PC-3 (cell line): Measurements from ENCODE around the gene WHRN. TPM values are rescaled to one million over a fixed set of nuclear protein-coding genes. Genes with fewer than 3 reads are reported as not detected.

ENCODE experiments used
- ATAC-seq: fragments of 200-7000 bp; cut with Tn5 transposase; 2 replicates; pipeline ENCODE4 v1.9.1; 2020; ENCODE audit warnings: mild to moderate bottlenecking, moderate library complexity
- BruUV-seq: library from RNA; stranded (reverse); fragments of 400-500 nt; replicated peaks from 2 replicates; lab custom pipeline; 2021; lab: Mats Ljungman, UMichigan
- CTCF ChIA-PET: fragments of 300-600 bp; sonication (Branson Sonifier 250); formaldehyde crosslinking; loops from one replicate; lab custom pipeline; 2022; ENCODE audit warnings: antibody characterized with exemption; lab: Charles Lee
- POLR2A ChIA-PET: fragments of 300-600 bp; sonication (Branson Sonifier 250); formaldehyde crosslinking; loops from one replicate; lab custom pipeline; 2022; ENCODE audit warnings: antibody characterized with exemption; ENCODE audit not compliant: unreplicated experiment; lab: Charles Lee
- DNase-seq: peaks from one replicate; pipeline ENCODE4 v3.0.0-alpha.2; 2015
- H2AFZ ChIP-seq: fragments of 300-600 bp; sonication (generic); 2 replicates; pipeline ENCODE4 v1.6.0; 2016; ENCODE audit warnings: antibody characterized with exemption, low read length
- H3F3A ChIP-seq: fragments of 300-600 bp; sonication (generic); one replicate; pipeline ENCODE4 v1.6.0; 2017; ENCODE audit warnings: antibody characterized with exemption, low read length, control low read depth, mild to moderate bottlenecking; ENCODE audit not compliant: unreplicated experiment
- H3K27ac ChIP-seq: fragments of 300-600 bp; sonication (generic); 2 replicates; pipeline ENCODE4 v1.5.1; 2016; ENCODE audit warnings: mild to moderate bottlenecking, low read length
- H3K27me3 ChIP-seq: fragments of 300-600 bp; sonication (generic); 2 replicates; pipeline ENCODE4 v1.6.1; 2016; ENCODE audit warnings: low read length, mixed read lengths
- H3K36me3 ChIP-seq: fragments of 300-600 bp; sonication (generic); 2 replicates; pipeline ENCODE4 v1.6.1; 2016; ENCODE audit warnings: low read depth, mixed run types, low read length, mixed read lengths
- H3K4me1 ChIP-seq: fragments of 300-600 bp; sonication (generic); 2 replicates; pipeline ENCODE4 v1.5.1; 2016; ENCODE audit warnings: low read length; ENCODE audit not compliant: insufficient read depth
- H3K4me2 ChIP-seq: fragments of 300-600 bp; sonication (generic); 2 replicates; pipeline ENCODE4 v1.6.0; 2016; ENCODE audit warnings: low read length
- H3K4me3 ChIP-seq: fragments of 300-600 bp; sonication (generic); 2 replicates; pipeline ENCODE4 v1.5.1; 2016; ENCODE audit warnings: mild to moderate bottlenecking, low read length, mixed read lengths
- H3K79me2 ChIP-seq: fragments of 300-600 bp; sonication (generic); 2 replicates; pipeline ENCODE4 v1.6.1; 2017; ENCODE audit warnings: low read length, mixed read lengths
- H3K9ac ChIP-seq: fragments of 300-600 bp; sonication (generic); 2 replicates; pipeline ENCODE4 v1.6.0; 2016; ENCODE audit warnings: mild to moderate bottlenecking, low read length
- H3K9me2 ChIP-seq: fragments of 300-600 bp; sonication (generic); replicated peaks from 2 replicates; pipeline ENCODE4 v1.6.1; 2016; ENCODE audit warnings: mixed run types, low read length, mixed read lengths
- H3K9me3 ChIP-seq: fragments of 300-600 bp; sonication (generic); 2 replicates; pipeline ENCODE4 v1.6.1; 2016; ENCODE audit warnings: low read length, mixed read lengths
- H4K20me1 ChIP-seq: fragments of 300-600 bp; sonication (generic); 2 replicates; pipeline ENCODE4 v1.6.1; 2016; ENCODE audit warnings: low read length, mixed read lengths
- EZH2 ChIP-seq: fragments of 300-600 bp; sonication (generic); IDR thresholded peaks from one replicate; pipeline ENCODE4 v1.6.1; 2017; ENCODE audit warnings: antibody characterized with exemption, mild to moderate bottlenecking, low read length; ENCODE audit not compliant: unreplicated experiment
- EZH2phosphoT487 ChIP-seq: fragments of 300-600 bp; sonication (generic); IDR thresholded peaks from 2 replicates; pipeline ENCODE4 v1.6.1; 2018; ENCODE audit warnings: mild to moderate bottlenecking, antibody characterized with exemption, low read length, borderline replicate concordance
- intact Hi-C: fragments of 100-400 bp; cut with micrococcal nuclease; formaldehyde crosslinking; loops from 2 replicates; pipeline ENCODE4 v1.9.0; 2023
- total RNA-seq: library from RNA; depleted of rRNA; stranded (reverse); fragments of >200 nt; gene quantifications from 2 replicates; pipeline ENCODE4 v1.2.3, GENCODE V29; 2014
- TF ChIP-seq, protein P1 (sequence below): fragments of 300-600 bp; sonication (generic); conservative IDR thresholded peaks from 2 replicates; pipeline ENCODE4 v1.5.1; 2017; ENCODE audit warnings: antibody characterized with exemption, low read depth, mild to moderate bottlenecking, low read length

Gene WHRN
- total RNA-seq, 1 experiment from 2014 or later: 10.5 TPM

DNA sequence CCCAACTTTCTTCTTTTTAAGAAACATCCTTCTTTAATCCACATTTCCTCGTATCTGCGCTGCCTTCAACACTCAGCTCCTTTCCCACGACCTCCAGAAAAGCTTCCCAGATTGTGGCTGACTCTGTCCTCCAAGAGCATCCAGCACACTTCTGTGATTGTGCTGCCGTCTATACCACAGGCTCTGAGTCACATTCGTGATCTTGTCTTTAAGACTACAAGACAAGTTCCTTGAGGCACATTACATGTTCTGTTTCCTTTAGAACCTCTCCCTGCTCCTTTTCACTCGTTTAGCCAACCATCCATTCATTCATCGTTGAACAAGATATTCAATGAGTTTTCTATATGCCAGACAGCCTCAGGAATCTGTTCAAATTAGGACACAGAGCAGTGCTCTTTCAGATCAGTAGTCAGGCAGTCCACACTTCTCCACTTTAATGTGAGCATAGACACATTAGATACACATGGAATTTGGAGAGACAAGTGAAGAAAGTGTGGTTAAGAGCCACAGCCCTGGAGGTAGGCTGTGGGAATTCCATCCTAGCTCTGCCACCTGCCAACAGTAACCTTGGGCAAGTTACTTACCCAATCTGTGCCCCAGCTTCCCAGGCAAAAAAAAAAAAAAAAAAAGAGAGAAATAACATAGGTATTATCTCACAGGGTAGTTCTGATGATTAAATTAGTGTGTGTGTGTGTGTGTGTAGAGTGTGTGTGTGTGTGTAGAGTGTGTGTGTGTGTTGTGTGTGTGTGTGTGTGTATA is 18.9 kb downstream of the WHRN start:
- ATAC-seq (no peak), DNase-seq (no peak)
- H3K4me3 ChIP-seq: no peak overlapping the region
- no peaks in the 10 kb centered on the region for H3K79me2 ChIP-seq
- H2AFZ ChIP-seq: no peak overlapping the region
- no peaks in the 10 kb centered on the region; the same call in none of the 2 replicates for H3K36me3 ChIP-seq
- H3K9me2 ChIP-seq: no peaks in the 10 kb centered on the region
- POLR2A ChIA-PET: no interaction called here
- no peak overlapping the region for H3K4me2 ChIP-seq
- no TSS peak for BruUV-seq
- no peaks in the 10 kb centered on the region for H4K20me1 ChIP-seq
- H3K27ac ChIP-seq: no peak overlapping the region
- TF ChIP-seq, protein P1, sequence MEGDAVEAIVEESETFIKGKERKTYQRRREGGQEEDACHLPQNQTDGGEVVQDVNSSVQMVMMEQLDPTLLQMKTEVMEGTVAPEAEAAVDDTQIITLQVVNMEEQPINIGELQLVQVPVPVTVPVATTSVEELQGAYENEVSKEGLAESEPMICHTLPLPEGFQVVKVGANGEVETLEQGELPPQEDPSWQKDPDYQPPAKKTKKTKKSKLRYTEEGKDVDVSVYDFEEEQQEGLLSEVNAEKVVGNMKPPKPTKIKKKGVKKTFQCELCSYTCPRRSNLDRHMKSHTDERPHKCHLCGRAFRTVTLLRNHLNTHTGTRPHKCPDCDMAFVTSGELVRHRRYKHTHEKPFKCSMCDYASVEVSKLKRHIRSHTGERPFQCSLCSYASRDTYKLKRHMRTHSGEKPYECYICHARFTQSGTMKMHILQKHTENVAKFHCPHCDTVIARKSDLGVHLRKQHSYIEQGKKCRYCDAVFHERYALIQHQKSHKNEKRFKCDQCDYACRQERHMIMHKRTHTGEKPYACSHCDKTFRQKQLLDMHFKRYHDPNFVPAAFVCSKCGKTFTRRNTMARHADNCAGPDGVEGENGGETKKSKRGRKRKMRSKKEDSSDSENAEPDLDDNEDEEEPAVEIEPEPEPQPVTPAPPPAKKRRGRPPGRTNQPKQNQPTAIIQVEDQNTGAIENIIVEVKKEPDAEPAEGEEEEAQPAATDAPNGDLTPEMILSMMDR: no peak
- TF ChIP-seq EZH2 (no peak), EZH2phosphoT487 (no peak)
- no peak overlapping the region for H3K9ac ChIP-seq
- no peaks in the 10 kb centered on the region for H3K27me3 ChIP-seq
- intact Hi-C loops: loop anchor here (5.0 kb wide), 3 partner anchors 61 to 126 kb away; partner anchors contain the start of genes ATP6V1G1 and TMEM268
- peaks cover 9% of the 10 kb centered on the region for H3K4me1 ChIP-seq
- no peaks in the 10 kb centered on the region for H3K9me3 ChIP-seq
- no peaks in the 10 kb centered on the region for H3F3A ChIP-seq
- CTCF ChIA-PET: interaction anchor here (0.6 to 1.9 kb wide), 2 partner anchors 101 to 167 kb away, joined by 4 to 9 read pairs; partner anchors contain the start of gene ATP6V1G1

DNA sequence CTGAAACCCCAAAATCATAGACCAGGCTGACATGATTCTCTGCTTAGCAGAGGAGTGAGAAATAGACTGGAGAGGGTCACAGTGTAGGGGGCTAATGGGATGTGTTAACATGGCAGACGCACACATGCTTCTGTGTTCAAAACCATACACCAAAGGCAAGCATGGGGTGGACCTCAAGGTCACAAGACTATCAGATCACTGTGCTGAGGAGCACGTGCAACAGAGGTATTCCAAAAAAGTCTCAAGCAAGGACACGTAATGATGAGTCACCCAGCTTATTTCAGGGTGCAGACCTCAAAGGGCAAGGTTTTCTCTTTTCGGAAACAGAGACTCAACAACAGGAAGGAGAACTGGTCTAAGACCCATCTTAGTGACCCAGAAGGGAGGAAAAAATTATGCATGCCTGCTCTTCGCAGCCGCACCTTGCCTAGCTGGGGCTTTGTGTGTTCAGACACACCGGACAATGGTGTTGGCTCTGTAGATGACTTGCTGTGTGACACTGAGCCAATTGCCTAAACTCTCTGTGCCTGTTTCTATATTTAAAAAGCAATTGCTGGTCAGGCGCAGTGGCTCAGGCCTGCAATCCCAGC is 20.3 kb downstream of the WHRN start:
- Histone ChIP-seq H3K36me3 (no peaks in the 10 kb centered on the region; the same call in none of the 2 replicates), H3F3A (no peaks in the 10 kb centered on the region), H3K79me2 (no peaks in the 10 kb centered on the region), H3K9me3 (no peaks in the 10 kb centered on the region), H3K4me2 (no peak overlapping the region), H3K9me2 (no peaks in the 10 kb centered on the region), H2AFZ (no peak overlapping the region), H3K27ac (no peak overlapping the region), H3K4me1 (peaks cover 9% of the 10 kb centered on the region), H3K27me3 (no peaks in the 10 kb centered on the region), H4K20me1 (no peaks in the 10 kb centered on the region), H3K9ac (no peak overlapping the region), H3K4me3 (no peak overlapping the region)
- TF ChIP-seq, protein P1: no peak
- no peak for TF ChIP-seq EZH2
- no peak for TF ChIP-seq EZH2phosphoT487
- POLR2A ChIA-PET: interaction anchor here (0.6 kb wide), 1 partner anchor 66 kb away, joined by 6 read pairs; no protein-coding TSS in a partner anchor
- CTCF ChIA-PET: interaction anchor here (0.7 kb wide), 1 partner anchor 70 kb away, joined by 4 read pairs; no protein-coding TSS in a partner anchor
- BruUV-seq: no TSS peak
- intact Hi-C loops: loop anchor here (5.0 kb wide), 3 partner anchors 62 to 127 kb away; partner anchors contain the start of genes ATP6V1G1 and TMEM268
- ATAC-seq (peak; percentile 39), DNase-seq (peak; percentile 57)
